Nephron progenitor cell (in vitro differentiated cells): ENCODE results near the gene MTHFD1.

Experiments
- DNase-seq: peaks from one replicate; pipeline ENCODE4 v3.0.0; 2021
- H3K27ac Mint-ChIP-seq: 2 replicates; pipeline ENCODE4 v1.8.0; 2021; ENCODE audit warnings: mild to moderate bottlenecking, moderate library complexity, mixed read lengths
- H3K27me3 Mint-ChIP-seq: 2 replicates; pipeline ENCODE4 v1.8.0; 2021; ENCODE audit warnings: mild to moderate bottlenecking, low read depth, mixed read lengths; ENCODE audit not compliant: poor library complexity
- H3K36me3 Mint-ChIP-seq: 2 replicates; pipeline ENCODE4 v1.8.0; 2021; ENCODE audit warnings: low read depth, mixed read lengths
- H3K4me1 Mint-ChIP-seq: 2 replicates; pipeline ENCODE4 v1.8.0; 2021; ENCODE audit warnings: mixed read lengths
- H3K4me3 Mint-ChIP-seq: 2 replicates; pipeline ENCODE4 v1.8.0; 2021; ENCODE audit warnings: mild to moderate bottlenecking, moderate library complexity, mixed read lengths
- H3K9me3 Mint-ChIP-seq: 2 replicates; pipeline ENCODE4 v1.8.0; 2021; ENCODE audit warnings: mild to moderate bottlenecking, moderate library complexity, mixed read lengths
- CTCF ChIP-seq: fragments of 200-600 bp; sonication (generic); IDR thresholded peaks from 2 replicates; pipeline ENCODE4 v1.5.0; 2021; ENCODE audit warnings: antibody characterized with exemption

The MTHFD1 gene

GRCh38 chr14:64439141-64439540, 51.0 kb downstream of the MTHFD1 start:
- DNase-seq, result no peak
- Mint-ChIP-seq H3K36me3 (peaks cover 72% of the 10 kb centered on the region), H3K4me1 (peaks cover 5% of the 10 kb centered on the region), H3K9me3 (no peaks in the 10 kb centered on the region), H3K4me3 (no peak overlapping the region), H3K27ac (no peak overlapping the region), H3K27me3 (peaks cover 6% of the 10 kb centered on the region)
- no peak for TF ChIP-seq CTCF

- H3K27me3 Mint-ChIP-seq, result peaks cover 3% of the 10 kb centered on the region
- no peaks in the 10 kb centered on the region for H3K9me3 Mint-ChIP-seq
- H3K27ac Mint-ChIP-seq, result no peak overlapping the region
- peaks cover 60% of the 10 kb centered on the region for H3K36me3 Mint-ChIP-seq
- no peak for TF ChIP-seq CTCF
- no peak for DNase-seq
- H3K4me1 Mint-ChIP-seq, result peaks cover 18% of the 10 kb centered on the region
- H3K4me3 Mint-ChIP-seq, result no peak overlapping the region
Observed at GRCh38 chr14:64440494-64440893, 52.3 kb downstream of the MTHFD1 start.

GRCh38 chr14:64442300-64442988, 54.3 kb downstream of the MTHFD1 start:
- TF ChIP-seq CTCF, result no peak
- Mint-ChIP-seq H3K27ac (peak overlapping the region; percentile 66), H3K27me3 (peaks cover 3% of the 10 kb centered on the region), H3K4me1 (peaks cover 27% of the 10 kb centered on the region), H3K9me3 (no peaks in the 10 kb centered on the region), H3K36me3 (peaks cover 46% of the 10 kb centered on the region), H3K4me3 (no peak overlapping the region)
- no peak for DNase-seq

- DNase-seq, result no peak
- no peak for TF ChIP-seq CTCF
- Mint-ChIP-seq H3K36me3 (peaks cover 46% of the 10 kb centered on the region), H3K4me1 (peaks cover 27% of the 10 kb centered on the region), H3K27ac (peak overlapping the region; percentile 96), H3K9me3 (no peaks in the 10 kb centered on the region), H3K4me3 (no peak overlapping the region), H3K27me3 (peaks cover 3% of the 10 kb centered on the region)
Observed at GRCh38 chr14:64444140-64444539, 56.0 kb downstream of the MTHFD1 start.

- TF ChIP-seq CTCF, result no peak
- Mint-ChIP-seq H3K27me3 (peaks cover 3% of the 10 kb centered on the region), H3K9me3 (no peaks in the 10 kb centered on the region), H3K4me3 (peak overlapping the region; percentile 44), H3K27ac (peak overlapping the region; percentile 96), H3K4me1 (peaks cover 27% of the 10 kb centered on the region), H3K36me3 (peaks cover 47% of the 10 kb centered on the region)
- DNase-seq, result peak; percentile 25
Observed at GRCh38 chr14:64444984-64445845, 57.1 kb downstream of the MTHFD1 start.
